ENCODE results near the gene CPA2.

- TF ChIP-seq FOS (IDR thresholded peaks at IDR 0.05; ENCODE audit: low read depth, low read length) (no peak), CTCF (conservative IDR thresholded peaks at IDR 0.05; ENCODE audit: low read depth, low read length) (no peak), RCOR1 (IDR thresholded peaks at IDR 0.05; ENCODE audit: insufficient replicate concordance, low read length) (no peak)
Observed at GRCh38 chr7:130276796-130277762, 10.4 kb downstream of the CPA2 start.
